ENCODE results near the gene ERG. TPM values are rescaled to one million over a fixed set of nuclear protein-coding genes. Genes with fewer than 3 reads are reported as not detected.
A peak's percentile ranks its signal among the peaks of the same experiment; 100 is the strongest.

Gene ERG
- polyA plus RNA-seq, 3 donors = 15.6 to 20.7 (median 19.5) TPM

DNA sequence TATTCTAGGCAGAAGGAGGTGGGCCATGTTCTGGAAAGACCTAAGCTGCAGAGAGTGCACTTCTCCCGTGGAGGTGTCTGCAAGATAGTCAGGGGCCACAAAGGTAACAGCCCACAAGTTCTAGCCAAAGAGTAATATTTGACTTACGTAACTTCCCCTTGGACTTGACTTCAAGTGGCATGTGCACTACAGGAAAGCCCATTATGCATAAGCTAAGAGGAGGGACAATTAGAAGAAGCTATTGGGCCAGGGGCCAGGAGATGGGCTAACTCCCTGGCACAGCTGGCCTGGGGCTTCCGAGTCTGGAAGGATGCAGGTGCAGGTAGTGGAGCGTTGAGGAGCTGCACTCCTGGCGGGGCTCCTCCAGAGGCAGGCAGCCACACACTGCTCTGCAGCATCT, 58.3 kb downstream of the ERG start:
- DNase-seq = no peak

DNA sequence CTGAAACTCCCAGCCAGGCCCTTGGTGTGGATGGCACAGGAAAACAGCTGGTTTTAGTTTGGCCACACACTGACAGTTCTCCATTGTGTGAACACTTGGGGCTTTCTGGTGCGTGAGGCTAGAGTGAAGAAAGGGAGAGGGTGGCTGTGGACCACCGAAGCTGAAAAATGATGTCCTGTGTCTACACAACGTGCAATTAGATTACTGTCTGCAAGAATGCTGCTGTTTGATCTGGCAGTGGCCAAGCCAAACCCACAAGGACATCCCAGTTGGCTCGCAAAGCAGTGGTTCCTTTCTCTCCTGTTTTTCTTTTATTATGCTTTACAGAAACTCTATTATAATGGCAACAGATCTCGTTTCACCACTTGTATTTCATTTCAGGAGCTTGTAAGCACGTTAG, 58.9 kb downstream of the ERG start:
- DNase-seq = no peak

DNA sequence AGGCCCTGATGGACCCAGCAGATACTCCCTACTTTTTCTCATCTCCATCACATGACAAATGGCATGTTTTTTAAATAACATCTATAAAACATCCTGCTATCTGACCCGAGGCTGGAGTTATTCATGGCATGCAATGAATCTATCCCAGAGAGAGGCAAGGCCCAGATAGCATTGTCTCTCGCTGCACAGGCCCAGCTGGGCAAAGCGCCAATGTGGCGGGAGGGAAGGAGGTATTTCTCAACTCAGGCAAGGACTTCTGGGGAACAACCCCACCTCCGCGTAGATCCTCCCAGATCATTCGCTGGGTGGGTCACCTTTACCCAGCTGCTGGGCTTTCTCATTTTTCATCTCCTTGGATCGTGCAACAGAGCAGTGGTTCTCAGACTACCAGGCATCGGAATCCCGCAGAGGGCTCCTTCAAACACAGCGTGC, 59.8 kb downstream of the ERG start:
- no peak for DNase-seq

DNA sequence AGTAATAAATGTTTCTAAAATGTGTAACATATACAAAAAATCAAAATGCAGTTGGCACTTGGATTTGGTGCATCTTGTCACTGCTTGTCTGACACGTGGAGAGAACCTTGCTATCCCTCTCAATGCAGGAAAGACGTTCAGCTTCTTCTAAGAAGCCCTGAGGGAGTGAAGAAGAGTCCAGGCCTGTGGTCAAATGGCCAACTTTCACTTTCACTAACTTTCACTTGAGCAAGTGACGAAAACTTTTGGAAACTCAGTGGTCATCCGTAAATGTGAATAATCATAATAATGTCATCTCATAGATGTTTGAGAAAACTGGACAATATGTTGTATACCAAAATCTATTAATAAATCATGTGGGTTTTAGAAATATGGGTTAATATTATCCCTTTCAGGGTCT, 61.9 kb downstream of the ERG start:
- DNase-seq = no peak

DNA sequence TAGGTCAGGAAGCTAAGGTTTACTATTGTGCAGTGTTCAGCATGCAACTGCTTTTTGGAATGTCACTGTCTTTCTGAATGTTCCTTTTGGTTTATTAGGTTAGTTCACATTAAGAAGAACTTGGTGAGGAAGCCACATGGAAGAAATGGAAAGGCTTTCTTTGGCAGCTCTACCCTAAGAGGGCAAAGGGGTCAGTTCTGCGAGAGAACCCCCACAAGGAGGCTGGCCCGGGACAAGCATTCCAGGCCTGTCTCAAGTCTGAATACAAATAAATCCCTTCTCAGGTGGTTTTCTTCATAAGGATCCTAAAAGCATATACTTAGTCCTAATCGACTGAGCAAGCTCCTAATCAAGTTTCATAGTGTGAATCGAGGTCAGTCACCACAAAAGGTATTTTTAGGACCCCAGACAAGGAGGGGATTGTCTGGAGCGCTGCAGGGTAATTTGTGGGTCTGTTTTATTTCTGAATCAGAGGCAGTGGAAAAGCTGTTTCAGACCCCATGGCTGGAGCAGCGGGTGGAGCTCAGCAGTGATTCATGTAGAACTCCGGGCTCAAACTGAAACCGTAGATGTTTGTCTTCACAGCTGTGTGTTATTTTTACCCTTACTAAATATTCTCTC, 63.3 kb downstream of the ERG start:
- peak; percentile 28 for DNase-seq

DNA sequence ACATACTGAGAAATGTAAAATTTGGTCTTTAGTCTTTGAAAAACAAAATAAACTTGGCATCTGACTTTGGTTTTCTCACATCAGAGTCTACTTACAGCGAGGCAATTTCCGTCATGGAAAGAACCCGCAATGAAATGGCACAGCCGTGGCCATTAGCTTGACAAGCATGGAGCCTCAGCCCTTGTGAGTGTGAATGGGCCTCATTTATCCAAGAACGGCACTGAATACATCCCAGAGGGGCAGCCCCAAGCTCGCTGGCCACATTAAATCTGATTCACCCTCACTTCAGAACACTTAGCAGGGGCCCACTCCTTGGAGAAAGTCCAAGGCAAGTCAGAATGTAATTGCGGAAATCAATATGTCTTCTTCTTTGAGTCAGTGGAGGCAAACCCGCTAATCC, 64.8 kb downstream of the ERG start:
- no peak for DNase-seq

DNA sequence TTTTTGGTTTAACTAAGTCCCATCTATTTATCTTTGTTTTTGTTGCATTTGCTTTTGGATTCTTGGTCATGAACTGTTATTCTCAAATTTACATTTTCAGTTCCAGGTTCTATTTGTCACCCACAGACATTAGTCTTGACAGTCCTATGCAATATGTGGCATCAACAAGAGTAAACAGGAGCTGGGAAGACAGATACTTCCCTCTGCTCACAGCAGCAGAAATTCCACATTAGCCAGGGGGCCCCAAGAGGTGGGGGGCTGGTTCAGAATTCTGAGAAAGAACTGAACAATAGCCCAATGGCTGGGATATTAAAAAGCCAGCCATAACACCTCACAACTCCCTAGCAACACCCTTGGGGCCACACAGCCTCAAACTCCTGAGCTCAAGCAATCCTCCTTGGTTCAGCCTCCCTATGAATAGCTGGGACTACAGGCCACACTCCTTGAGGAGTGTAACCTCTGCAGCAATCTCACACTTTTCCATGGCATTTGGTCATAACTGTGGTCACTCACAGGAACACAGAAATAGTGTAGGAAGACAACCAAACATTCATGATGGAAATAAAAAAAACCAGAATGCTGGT, 67.8 kb downstream of the ERG start:
- DNase-seq = no peak

DNA sequence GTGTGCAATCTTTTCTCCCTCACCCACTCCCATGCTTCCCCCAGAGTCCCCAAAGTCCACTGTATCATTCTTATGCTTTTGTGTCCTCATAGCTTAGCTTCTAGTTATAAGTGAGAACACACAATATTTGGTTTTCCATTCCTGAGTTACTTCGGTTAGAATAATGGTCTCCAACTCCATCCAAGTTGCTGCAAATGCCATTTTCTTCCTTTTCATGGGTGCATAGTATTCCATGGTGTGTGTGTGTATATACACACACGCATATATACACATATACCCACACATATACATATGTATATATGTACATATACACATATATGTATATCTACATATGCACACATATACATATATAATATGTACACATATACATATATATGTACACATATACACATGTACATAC, 69.3 kb downstream of the ERG start:
- DNase-seq = no peak

DNA sequence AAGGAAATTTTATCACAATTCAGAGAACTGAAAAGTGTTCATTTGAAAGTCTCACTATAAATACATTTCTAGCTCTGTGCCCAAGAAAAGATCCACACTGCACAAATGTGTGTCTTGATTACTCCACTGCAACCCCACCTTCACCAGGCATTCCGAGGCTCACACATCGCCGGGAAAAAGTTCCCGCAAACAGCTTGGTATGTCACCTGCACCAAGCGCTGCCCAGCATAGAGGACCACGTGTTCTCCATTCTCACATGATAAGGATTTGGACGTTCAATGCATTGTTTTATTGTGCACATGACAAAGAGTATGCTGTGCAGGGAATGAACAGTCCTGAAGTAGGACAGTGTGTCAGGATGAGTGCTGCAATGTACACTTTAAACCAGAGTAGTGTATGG, 70.1 kb downstream of the ERG start:
- no peak for DNase-seq

DNA sequence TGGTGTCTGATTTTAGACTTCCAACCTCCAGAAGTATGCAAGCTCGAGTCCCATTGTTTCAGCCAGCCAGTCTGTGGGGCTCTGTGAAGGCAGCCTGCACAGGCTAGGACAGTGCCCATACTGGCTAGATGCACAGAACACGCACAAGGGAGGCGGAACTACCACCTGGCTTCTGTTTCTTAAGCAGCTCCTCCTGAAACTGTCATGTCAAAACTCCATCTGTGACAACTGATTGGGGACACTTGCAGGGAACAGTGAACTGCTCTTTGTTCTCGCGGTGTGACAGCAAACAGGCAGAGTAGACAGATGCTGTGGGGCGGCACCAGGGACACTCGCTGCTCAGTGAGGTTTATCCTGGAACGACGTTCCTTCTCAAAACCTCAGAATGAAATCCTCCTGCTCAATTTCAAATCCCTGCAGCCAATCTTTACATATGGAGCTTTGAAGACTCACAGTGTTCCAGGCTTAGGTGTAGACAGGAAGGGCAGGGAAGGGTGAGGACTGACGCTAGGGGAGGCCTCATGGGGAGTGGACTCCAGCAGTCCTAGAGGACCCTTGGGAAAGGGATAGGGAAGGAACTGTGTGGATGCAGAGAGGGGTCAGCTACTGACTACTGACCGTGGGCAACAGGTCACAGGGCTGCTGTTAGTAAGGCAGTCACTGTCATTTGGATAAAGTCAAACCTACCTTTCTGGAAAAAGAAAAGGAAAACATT, 73.8 kb downstream of the ERG start:
- no peak for DNase-seq

DNA sequence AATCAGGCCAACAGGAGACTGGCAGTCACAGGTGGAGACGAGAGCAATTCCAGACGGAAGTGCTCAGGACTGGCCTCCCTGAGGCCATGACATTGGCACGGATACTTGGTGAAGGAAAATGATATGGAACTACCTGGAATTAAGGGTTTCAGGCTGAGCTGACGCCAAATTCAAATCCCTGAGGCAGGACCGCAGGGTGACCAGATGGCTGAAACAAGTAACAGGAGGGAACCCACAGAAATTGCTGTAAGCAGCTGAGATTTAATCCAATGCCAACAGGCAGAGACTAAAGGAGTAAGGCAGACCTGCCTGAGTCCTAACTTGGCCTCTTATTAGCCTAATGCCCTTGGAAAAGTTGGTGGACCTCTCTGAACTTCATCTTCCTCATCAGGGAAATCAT, 76.2 kb downstream of the ERG start:
- DNase-seq = no peak

DNA sequence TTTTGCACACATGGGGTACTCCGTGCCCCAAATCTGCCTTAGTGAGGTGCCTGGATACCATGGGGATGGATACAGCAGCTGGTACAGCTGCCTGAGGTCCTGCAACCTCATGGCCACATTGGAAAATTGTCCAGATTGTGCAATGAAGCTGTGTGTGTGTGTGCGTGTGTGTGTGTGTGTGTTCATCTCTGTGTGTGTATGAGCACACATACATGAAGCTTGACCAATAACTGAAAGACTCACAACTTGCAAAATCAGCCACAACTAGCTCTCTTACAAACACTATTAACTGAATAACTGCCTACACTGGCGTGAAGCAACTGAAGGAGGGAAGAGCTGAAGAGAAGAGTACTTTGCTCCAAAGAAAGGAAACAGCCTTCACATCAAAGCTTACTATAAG, 78.1 kb downstream of the ERG start:
- DNase-seq = no peak

DNA sequence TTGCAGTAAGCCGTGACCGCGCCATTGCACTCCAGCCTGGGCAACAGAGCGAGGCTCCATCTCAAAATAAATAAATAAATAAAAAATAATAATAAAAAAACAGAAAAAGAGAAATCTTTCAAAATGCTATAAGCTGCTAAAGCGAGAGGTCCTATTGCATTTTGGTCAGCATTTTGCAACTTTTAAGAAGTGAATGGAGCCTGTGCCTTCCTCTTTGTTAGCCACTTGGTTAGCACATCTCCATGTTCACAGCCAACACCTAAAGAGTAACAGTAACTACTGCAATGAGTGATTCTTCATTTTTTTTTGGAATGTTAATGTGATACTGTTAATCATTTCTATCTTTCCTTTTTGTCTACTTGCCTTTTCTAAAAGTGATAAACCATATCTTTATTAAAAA, 80.6 kb downstream of the ERG start:
- no peak for DNase-seq

DNA sequence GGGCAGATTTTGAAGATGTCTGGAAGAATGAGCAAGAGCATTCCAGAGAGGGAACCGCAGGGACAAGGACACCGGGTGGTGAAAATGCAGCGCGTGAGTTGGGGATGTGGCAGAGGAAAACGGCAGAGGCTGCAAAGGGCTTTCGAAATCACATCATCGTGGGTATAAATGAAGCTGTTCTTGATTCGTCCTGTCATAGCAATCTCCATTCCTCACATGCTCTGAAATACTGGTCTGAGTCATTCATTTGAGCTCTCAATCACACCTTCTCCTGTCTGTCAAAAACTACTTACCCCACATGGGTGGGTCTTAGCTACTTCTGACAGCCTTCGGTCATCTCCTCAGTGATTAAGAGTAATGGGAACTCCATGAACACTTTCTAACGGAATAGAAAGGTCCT, 81.5 kb downstream of the ERG start:
- no peak for DNase-seq

DNA sequence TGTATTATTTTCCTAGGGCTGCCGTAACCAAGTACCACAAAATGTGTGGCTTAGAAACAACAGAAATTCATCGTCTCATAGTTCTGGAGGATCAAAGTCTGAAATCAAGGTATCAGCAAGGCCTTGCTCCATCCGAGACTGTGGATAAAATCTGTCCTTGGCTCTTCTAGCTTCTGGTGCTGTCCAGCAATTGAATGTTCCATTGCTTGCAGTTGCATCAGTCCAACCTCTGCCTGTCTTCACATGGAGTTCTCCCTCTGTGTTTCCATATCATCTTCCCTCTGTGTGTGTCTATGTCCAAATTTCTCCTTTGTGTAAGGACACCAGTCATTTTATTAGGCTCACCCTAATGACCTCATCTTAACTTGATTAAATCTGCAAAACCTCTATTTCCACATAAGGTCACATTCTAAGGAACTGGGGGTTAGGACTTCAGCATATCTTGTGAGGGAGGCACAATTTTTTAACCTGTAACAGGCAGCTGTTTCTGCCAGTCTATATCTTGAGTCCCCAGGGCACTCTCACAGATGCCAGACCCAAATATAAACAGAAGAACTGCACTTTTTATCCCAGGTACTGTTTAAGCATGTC, 84.2 kb downstream of the ERG start:
- DNase-seq = no peak

DNA sequence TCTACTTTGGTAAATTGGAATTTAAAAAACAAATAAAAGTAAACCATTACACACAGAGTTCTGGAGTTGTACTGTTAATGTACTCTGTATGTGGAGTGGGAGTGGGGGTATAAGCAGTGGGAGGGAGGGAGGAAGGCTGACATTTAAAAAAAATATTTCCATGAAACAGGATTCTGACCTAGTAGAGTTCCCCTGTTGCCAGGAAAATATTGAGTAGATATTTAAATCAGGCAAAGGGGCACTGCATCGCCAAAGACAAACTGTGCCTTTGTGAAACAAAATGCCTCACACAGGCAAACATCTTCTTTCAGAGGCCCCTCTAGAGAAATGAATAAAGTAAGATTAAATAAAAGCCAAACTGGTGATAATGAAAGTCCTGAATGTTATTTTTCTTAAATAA, 87.8 kb downstream of the ERG start:
- DNase-seq = no peak

DNA sequence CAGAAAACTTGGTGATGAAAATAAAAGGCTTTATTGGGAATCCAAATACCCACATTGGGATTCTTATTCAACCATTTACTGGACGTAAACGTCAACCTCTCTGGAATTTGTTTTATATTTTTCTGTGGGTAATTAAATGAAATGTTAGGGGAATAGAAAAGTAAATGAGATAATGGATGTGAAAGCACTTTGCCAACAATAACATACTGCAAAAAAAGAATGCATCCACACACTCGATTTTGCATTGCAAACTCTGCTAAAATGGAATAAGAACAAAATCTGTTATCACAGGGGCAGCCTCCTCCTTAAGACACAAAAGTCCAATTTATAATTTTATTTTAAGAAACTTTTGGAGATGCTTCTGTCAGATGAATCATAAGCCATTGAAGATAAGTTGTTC, 88.4 kb downstream of the ERG start:
- no peak for DNase-seq

DNA sequence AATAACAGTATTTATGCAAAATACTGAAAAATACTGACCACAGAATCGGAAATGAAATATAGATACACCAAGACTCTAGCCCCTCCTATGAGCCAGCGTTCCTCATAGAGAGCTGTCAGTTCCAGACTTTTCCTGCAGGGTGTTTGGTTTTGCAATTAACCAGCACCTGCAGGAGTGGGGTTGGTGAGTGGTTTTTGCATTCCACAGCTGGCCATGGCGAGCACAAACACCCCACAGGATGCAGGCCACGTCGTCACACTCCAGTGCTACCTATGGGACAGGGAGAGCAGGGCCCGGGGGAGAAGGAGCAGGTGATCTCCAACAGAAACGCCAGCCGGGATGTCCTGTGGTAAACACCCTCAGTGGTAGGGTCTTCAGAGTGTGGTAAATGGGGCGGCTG, 94.1 kb downstream of the ERG start:
- DNase-seq = no peak

DNA sequence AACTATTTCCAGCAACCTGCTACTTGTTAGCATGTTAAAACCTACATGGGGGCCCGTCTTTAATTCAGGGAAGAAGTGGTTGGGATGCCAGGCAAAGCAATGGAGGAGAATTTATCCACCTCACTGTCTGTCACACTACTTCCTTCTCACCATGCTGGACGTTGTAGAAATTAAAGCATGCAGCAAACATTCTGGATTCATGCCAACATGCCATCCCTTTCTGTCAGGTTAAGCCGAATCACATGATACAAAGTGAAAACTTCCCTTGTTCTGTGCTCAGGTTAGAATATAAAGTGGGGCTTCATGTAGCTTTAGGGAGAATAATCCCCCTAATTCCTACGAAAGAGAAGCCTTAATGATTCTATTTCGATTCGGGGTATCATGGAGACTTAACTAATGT, 95.5 kb downstream of the ERG start:
- DNase-seq = no peak

DNA sequence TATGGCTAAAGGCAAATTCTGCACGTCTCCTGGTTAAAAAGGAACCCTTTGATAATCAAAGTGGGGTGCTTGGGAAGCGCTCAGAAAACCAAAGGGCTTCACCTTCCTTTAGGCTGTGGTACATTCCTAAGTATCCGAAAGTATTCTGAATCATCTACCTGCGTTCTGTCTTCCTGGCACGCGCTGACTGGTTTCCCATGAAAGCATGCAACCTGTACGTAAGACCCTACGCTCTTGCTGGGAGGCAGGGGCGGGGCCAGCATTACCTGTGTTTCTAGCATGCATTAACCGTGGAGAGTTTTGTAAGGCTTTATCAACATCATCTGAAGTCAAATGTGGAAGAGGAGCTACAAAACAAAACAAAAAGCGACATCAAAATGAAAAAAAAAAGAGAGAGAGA, 96.0 kb downstream of the ERG start:
- no peak for DNase-seq

DNA sequence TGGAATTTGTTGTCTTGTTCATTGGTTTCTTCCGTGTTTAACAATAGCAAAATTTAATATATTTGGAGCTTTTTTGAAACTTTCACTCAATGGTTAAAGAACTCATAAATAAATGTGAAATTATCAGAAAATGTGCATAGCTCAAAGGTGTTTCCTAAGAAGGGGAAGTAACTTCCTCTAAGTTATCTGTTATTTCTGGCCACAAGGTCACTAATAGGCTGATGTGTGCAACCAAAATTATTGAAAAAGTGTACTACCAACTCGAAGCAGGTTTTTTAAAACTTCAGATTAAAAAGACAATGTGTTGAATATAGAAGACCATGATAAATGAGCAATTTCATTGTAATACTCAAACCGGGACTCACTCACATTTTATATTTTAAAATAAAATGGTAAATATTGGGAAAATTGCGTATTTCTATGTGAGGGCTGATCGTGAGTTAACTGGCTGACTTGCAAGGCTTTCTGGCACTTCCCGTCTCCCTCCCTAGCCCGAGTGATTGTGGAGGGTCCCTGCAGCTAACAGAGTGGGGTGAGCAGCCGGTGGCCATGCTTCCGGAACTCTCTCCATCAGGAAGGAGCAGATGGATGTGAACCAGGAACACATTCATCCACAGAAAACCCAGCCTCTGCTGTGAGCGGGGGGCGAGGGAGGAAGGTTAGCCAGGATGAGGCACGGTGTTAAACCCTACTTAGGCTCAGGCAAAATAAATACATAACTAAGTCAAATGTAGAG, 96.9 kb downstream of the ERG start:
- no peak for DNase-seq

DNA sequence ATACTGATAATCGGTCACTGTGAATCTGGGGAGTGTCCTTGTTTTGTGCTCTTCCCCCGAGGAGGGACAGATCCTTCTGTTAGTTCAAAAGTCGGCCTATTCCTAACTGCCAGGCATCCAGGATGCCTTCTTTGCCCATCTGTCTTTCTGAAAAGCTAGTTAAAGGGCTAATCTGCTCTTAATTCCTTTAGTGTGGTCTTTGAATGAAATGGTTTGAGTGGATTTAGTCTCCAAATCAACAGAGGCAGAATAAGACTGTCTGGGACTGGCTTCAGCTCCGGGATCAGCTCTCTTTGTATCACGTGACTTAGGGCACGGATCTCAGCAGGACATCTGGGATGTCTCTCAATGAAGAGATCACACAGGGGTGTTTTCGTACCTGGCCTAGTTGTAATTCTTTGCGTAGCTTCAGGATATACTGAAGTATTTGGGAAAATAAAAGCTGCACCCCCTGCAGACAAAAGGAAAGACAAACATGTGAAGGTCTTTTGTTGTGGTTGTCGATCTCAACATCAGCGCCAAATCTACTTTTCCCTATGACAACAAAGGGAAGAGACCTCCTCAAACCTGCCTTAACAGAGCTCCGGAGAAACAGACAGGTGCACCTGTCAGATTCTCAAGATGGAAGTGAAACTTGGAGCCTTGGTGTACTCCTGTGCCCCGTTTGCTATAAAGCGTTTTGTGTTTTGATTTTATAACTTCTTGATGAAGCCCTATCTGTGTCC, 97.9 kb downstream of the ERG start:
- no peak for DNase-seq

Data from renal pelvis (tissue), 4 donors.